Spleen (tissue), 7 donors: Measurements from ENCODE around the gene C16orf95.

ENCODE experiments used
- POLR2A ChIP-seq, 3 donors: fragments of 450-650 bp; IDR thresholded peaks; one replicate each; pipeline ENCODE4 v1.5.1; 2017; ENCODE audit warnings: antibody characterized with exemption in 3 of 3, mild to moderate bottlenecking in 1 of 3
- POLR2AphosphoS5 ChIP-seq, 3 donors: sonication (generic); formaldehyde crosslinking; IDR thresholded peaks; one replicate each; pipeline ENCODE4 v1.5.1; 2017; ENCODE audit warnings: antibody characterized with exemption in 3 of 3
- TF ChIP-seq, protein P1 (sequence below), 11 experiments: fragments of 200-600 bp in 7 of 11; fragments of 450-650 bp in 4 of 11; sonication (generic) in 4 of 11; IDR thresholded peaks in 8 of 11; conservative IDR thresholded peaks in 3 of 11; 1 replicate in 7 of 11; 2 replicates in 4 of 11; pipeline versions ENCODE4 v1.4.0 to v1.8.0; 2016 to 2021; ENCODE audit warnings: antibody characterized with exemption in 11 of 11, inconsistent platforms in 4 of 11, mild to moderate bottlenecking in 1 of 11
- donor health status: DM: no; HTN: no; CAD: no; lungs with moderate emphysema.
- donor health status: DM: no; HTN: no; CAD: no.
- donor health status: DM: no; HTN: no; CAD: no.

DNA sequence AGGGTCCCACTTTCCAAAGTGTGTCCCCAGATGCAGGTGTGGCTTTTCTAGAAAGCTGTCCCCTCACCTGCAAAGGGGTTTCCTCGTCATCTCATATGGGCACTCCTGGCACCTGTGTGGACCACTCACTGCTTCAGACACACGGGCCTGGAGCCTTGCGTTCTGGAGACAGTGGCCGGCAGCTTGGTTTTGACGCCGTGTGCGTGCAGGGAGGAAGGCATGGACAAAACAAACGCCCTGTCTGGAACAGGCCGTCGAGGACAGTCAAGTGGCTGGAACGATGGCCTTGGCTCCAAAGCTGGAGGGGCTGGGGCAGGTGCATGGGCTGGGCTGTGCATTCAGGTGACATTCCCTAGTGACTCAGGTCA, 13.0 kb upstream of the C16orf95 start:
- TF ChIP-seq, protein P1, sequence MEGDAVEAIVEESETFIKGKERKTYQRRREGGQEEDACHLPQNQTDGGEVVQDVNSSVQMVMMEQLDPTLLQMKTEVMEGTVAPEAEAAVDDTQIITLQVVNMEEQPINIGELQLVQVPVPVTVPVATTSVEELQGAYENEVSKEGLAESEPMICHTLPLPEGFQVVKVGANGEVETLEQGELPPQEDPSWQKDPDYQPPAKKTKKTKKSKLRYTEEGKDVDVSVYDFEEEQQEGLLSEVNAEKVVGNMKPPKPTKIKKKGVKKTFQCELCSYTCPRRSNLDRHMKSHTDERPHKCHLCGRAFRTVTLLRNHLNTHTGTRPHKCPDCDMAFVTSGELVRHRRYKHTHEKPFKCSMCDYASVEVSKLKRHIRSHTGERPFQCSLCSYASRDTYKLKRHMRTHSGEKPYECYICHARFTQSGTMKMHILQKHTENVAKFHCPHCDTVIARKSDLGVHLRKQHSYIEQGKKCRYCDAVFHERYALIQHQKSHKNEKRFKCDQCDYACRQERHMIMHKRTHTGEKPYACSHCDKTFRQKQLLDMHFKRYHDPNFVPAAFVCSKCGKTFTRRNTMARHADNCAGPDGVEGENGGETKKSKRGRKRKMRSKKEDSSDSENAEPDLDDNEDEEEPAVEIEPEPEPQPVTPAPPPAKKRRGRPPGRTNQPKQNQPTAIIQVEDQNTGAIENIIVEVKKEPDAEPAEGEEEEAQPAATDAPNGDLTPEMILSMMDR (IDR thresholded peaks at IDR 0.05 in 8 of 11, conservative IDR thresholded peaks at IDR 0.05 in 3 of 11) = no peak
- TF ChIP-seq POLR2A (IDR thresholded peaks at IDR 0.05) (no peak), POLR2AphosphoS5 (IDR thresholded peaks at IDR 0.05) (no peak)
